Measurements from ENCODE around the gene THNSL1.
"Not testable (repeated sequence)": the region's sequence is repeated elsewhere in the genome, so short reads cannot be mapped to it uniquely, and the experiment has no call there.

THNSL1 gene

DNA sequence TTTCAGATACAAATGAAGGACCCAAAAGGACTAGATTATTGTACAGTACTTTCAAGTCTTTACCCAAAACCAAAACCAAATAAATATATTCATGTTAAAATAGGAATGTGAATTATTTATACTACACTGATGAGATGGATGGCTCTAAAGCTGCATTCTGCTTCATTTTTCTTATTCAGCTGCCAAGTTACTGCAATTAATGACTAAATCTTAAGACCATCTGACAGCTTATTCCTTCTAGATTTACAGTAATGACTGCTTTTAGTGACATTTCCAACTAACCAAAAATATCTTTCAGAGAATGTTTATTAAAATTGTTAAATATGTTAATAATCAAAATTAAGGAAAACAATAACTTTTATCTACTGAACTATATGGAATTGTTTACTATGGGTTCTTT, 21.3 kb upstream of the THNSL1 start:
- Histone ChIP-seq H3K27me3 (ENCODE audit: control insufficient read depth in 1 of 2, insufficient read depth in 2 of 2, low read length in 2 of 2) (no peaks in the 10 kb centered on the region), H3K4me3 (ENCODE audit: low read depth in 1 of 2, low read length in 2 of 2) (no peak overlapping the region), H3K9ac (ENCODE audit: low read depth in 1 of 2, low read length in 2 of 2) (no peak overlapping the region), H3K9me3 (ENCODE audit: control insufficient read depth in 1 of 2, low read length in 2 of 2) (no peaks in the 10 kb centered on the region), H3K4me1 (ENCODE audit: control insufficient read depth in 1 of 2, insufficient read depth in 2 of 2, low read length in 2 of 2) (no peaks in the 10 kb centered on the region), H3K36me3 (ENCODE audit: control insufficient read depth in 1 of 2, insufficient read depth in 2 of 2, low read length in 2 of 2) (no peaks in the 10 kb centered on the region), H3K27ac (ENCODE audit: low read depth, low read length) (no peak overlapping the region)

DNA sequence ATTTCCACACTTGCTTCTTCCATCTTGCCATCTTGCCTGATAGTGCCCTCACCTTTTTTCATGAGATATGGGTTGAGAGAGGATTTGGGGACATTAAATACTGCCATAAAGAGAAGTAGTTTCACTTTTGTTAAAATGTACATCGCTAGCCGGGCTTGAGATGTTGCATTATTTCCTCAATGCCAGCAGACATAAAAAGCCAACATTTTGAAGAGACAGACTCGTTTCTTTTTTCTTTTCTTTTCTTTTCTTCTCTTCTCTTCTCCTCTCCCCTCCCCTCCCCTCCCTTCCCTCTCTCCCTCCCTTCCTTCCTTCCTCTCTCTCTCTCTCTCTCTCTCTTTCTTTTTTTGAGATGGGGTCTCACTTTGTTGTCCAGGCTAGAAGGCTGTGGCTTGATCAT, 18.4 kb upstream of the THNSL1 start:
- Histone ChIP-seq H3K27ac (ENCODE audit: low read depth, low read length) (no peak overlapping the region), H3K27me3 (ENCODE audit: control insufficient read depth in 1 of 2, insufficient read depth in 2 of 2, low read length in 2 of 2) (no peaks in the 10 kb centered on the region), H3K36me3 (ENCODE audit: control insufficient read depth in 1 of 2, insufficient read depth in 2 of 2, low read length in 2 of 2) (no peaks in the 10 kb centered on the region), H3K9me3 (ENCODE audit: control insufficient read depth in 1 of 2, low read length in 2 of 2) (no peaks in the 10 kb centered on the region), H3K4me3 (ENCODE audit: low read depth in 1 of 2, low read length in 2 of 2) (no peak overlapping the region), H3K9ac (ENCODE audit: low read depth in 1 of 2, low read length in 2 of 2) (no peak overlapping the region), H3K4me1 (ENCODE audit: control insufficient read depth in 1 of 2, insufficient read depth in 2 of 2, low read length in 2 of 2) (no peaks in the 10 kb centered on the region)

DNA sequence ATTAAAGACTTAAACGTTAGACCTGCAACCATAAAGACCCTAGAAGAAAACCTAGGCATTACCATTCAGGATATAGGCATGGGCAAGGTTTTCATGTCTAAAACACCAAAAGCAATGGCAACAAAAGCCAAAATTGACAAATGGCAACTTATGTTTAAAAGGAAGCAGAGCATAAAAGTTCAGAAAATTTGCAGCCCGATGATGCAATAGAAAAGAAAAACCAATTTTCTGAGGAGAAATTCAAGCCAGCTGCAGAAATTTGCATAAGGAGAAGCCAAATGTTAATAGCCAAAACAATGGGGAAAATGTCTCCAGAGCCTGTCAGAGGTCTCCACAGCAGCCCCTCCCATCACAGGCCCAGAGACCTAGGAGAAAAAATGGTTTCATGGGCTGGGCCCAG, 4.8 kb upstream of the THNSL1 start:
- not testable (repeated sequence) for H3K27ac ChIP-seq (ENCODE audit: low read depth, low read length); H3K9ac ChIP-seq (ENCODE audit: low read depth in 1 of 2, low read length in 2 of 2); H3K36me3 ChIP-seq (ENCODE audit: control insufficient read depth in 1 of 2, insufficient read depth in 2 of 2, low read length in 2 of 2); H3K27me3 ChIP-seq (ENCODE audit: control insufficient read depth in 1 of 2, insufficient read depth in 2 of 2, low read length in 2 of 2); H3K4me3 ChIP-seq (ENCODE audit: low read depth in 1 of 2, low read length in 2 of 2); H3K9me3 ChIP-seq (ENCODE audit: control insufficient read depth in 1 of 2, low read length in 2 of 2); H3K4me1 ChIP-seq (ENCODE audit: control insufficient read depth in 1 of 2, insufficient read depth in 2 of 2, low read length in 2 of 2)

DNA sequence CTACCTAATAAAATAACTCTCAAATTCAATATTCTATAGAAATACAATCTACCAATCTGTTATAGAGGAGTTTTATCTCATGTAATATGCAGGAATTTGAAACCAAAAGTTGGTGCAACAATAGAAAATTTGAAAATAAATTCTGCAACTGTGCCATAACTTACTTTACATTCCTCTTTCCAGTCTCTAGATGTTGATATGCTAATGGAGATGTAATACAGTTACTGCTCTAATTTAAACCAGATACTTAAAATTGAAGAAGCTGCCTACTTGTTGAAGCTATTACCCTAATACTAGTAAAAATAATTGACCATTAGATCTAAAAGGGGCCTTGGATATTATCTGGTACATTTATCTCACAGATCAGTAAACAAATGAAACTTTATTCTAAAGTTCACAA, 1.8 kb upstream of the THNSL1 start:
- no peak overlapping the region for H3K4me3 ChIP-seq (ENCODE audit: low read depth in 1 of 2, low read length in 2 of 2)
- no peak overlapping the region for H3K9ac ChIP-seq (ENCODE audit: low read depth in 1 of 2, low read length in 2 of 2)
- H3K27me3 ChIP-seq (ENCODE audit: control insufficient read depth in 1 of 2, insufficient read depth in 2 of 2, low read length in 2 of 2), result no peaks in the 10 kb centered on the region
- peaks cover 12 to 14% of the 10 kb centered on the region in 2 donors for H3K4me1 ChIP-seq (ENCODE audit: control insufficient read depth in 1 of 2, insufficient read depth in 2 of 2, low read length in 2 of 2)
- H3K36me3 ChIP-seq (ENCODE audit: control insufficient read depth in 1 of 2, insufficient read depth in 2 of 2, low read length in 2 of 2), result no peaks in the 10 kb centered on the region
- H3K9me3 ChIP-seq (ENCODE audit: control insufficient read depth in 1 of 2, low read length in 2 of 2), result no peaks in the 10 kb centered on the region
- H3K27ac ChIP-seq (ENCODE audit: low read depth, low read length), result no peak overlapping the region

DNA sequence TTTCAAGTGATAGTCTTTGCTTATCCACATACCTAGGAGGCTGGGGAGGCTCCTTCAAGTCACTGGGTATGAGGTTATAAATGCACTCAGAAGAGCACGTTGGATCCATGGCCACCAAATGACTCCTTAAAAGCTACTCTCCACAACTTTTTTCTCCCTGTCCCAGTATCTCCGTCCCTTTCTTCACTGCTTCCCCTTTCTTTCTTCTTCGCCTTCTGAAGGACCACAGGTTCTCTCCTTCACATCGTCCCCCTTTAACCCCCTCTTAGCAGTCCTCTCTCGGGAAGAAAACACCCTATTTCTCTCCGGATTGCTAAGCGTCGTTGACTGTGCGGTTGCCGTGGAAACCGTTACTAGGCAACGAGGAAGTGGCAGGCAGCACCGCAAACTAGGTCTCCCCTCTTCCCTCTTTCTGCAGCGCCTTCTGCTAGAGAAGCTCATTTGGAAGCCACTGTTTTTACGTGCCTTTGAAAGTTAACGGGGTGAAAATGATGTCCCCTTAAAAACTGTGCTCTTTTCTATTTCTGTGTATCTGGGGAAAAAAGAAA, 510 bp upstream of the THNSL1 start, which contains the start of gene ENKUR:
ENKUR (minus strand) TSS at position 331 of the 548 bp plus-strand sequence; CDS start at position 109, 222 bp downstream.
- H3K9ac ChIP-seq (ENCODE audit: low read depth in 1 of 2, low read length in 2 of 2), result peak within 1 kb of the TSS; percentile 67 to 73
- no peaks in the 10 kb centered on the region for H3K27me3 ChIP-seq (ENCODE audit: control insufficient read depth in 1 of 2, insufficient read depth in 2 of 2, low read length in 2 of 2)
- H3K27ac ChIP-seq (ENCODE audit: low read depth, low read length), result peak within 1 kb of the TSS; percentile 89
- no peaks in the 10 kb centered on the region for H3K36me3 ChIP-seq (ENCODE audit: control insufficient read depth in 1 of 2, insufficient read depth in 2 of 2, low read length in 2 of 2)
- H3K4me3 ChIP-seq (ENCODE audit: low read depth in 1 of 2, low read length in 2 of 2), result peak within 1 kb of the TSS; percentile 89 to 91
- H3K9me3 ChIP-seq (ENCODE audit: control insufficient read depth in 1 of 2, low read length in 2 of 2), result no peaks in the 10 kb centered on the region
- H3K4me1 ChIP-seq (ENCODE audit: control insufficient read depth in 1 of 2, insufficient read depth in 2 of 2, low read length in 2 of 2), result peaks cover 12 to 14% of the 10 kb centered on the region in 2 donors

DNA sequence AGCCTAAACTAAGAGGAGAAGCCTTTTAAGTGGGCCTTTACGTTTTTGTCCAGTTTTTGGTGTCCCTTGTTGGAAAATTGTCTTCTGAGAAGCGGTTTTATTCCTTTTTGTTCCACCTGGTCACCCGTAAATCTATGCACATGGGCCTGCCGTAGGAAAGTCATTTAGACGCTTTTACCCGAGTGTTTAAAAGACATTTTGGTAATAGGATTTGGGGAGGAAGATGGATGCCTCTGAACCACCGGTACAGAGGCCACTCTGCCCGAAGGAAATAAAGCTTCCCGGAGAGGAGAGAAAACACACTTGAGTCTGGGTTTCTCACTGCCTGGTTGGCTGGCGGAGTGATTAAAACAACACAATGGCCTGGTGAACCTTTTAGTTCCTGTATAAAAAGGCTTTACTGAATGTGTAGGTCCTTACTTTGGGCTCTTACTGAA, 760 bp downstream of the THNSL1 start:
- H3K9me3 ChIP-seq (ENCODE audit: control insufficient read depth in 1 of 2, low read length in 2 of 2), result no peaks in the 10 kb centered on the region
- H3K27ac ChIP-seq (ENCODE audit: low read depth, low read length), result peak overlapping the region; percentile 89
- H3K27me3 ChIP-seq (ENCODE audit: control insufficient read depth in 1 of 2, insufficient read depth in 2 of 2, low read length in 2 of 2), result no peaks in the 10 kb centered on the region
- no peaks in the 10 kb centered on the region for H3K36me3 ChIP-seq (ENCODE audit: control insufficient read depth in 1 of 2, insufficient read depth in 2 of 2, low read length in 2 of 2)
- H3K4me3 ChIP-seq (ENCODE audit: low read depth in 1 of 2, low read length in 2 of 2), result peak overlapping the region; percentile 89 to 91
- H3K9ac ChIP-seq (ENCODE audit: low read depth in 1 of 2, low read length in 2 of 2), result peak overlapping the region; percentile 67 to 73
- peaks cover 12 to 14% of the 10 kb centered on the region in 2 donors for H3K4me1 ChIP-seq (ENCODE audit: control insufficient read depth in 1 of 2, insufficient read depth in 2 of 2, low read length in 2 of 2)

DNA sequence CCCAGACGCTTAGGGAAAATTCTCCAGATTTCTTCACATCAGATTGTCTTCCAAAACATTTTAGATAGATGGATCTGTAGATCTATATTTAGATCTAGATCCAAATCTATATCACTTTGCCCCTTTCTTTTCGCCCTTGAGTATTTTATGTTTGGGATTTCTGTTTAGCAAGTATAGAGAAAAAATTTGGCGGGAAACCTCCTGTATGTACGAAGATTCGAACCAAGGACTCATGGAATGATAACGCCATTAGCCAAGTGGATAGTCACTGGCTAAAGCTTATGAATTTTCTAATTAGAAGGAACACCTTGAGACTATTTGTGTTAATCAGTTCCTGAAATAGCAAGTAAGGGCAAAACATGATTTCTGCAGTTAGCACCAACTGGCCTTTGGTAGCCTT, 1.2 kb downstream of the THNSL1 start:
- Histone ChIP-seq H3K27ac (ENCODE audit: low read depth, low read length) (no peak overlapping the region), H3K36me3 (ENCODE audit: control insufficient read depth in 1 of 2, insufficient read depth in 2 of 2, low read length in 2 of 2) (no peaks in the 10 kb centered on the region), H3K4me1 (ENCODE audit: control insufficient read depth in 1 of 2, insufficient read depth in 2 of 2, low read length in 2 of 2) (peaks cover 12 to 14% of the 10 kb centered on the region in 2 donors), H3K27me3 (ENCODE audit: control insufficient read depth in 1 of 2, insufficient read depth in 2 of 2, low read length in 2 of 2) (no peaks in the 10 kb centered on the region), H3K9me3 (ENCODE audit: control insufficient read depth in 1 of 2, low read length in 2 of 2) (no peaks in the 10 kb centered on the region), H3K9ac (ENCODE audit: low read depth in 1 of 2, low read length in 2 of 2) (peak overlapping the region; percentile 67 to 73), H3K4me3 (ENCODE audit: low read depth in 1 of 2, low read length in 2 of 2) (peak overlapping the region; percentile 89 to 91)

DNA sequence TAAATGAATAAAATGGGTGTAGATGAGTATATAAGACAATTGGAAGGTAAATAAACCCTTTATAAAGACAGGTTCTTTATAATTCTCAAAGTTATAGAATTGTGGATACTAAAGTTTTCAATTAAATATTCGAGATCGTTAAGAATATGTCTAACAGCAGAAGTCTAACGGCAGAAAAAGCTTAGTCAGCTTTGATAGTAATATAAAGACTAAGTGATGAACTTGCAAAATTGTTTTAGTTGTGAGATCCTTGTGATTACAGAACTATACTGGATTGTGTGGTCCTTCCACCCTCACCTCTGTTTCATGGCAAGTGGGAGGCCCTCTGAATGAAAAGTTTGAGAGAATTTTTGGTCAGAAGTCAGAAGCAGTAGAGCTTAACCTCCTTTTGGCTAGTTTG, 2.3 kb downstream of the THNSL1 start:
- Histone ChIP-seq H3K9ac (ENCODE audit: low read depth in 1 of 2, low read length in 2 of 2) (no peak overlapping the region), H3K27ac (ENCODE audit: low read depth, low read length) (no peak overlapping the region), H3K36me3 (ENCODE audit: control insufficient read depth in 1 of 2, insufficient read depth in 2 of 2, low read length in 2 of 2) (no peaks in the 10 kb centered on the region), H3K4me3 (ENCODE audit: low read depth in 1 of 2, low read length in 2 of 2) (no peak overlapping the region), H3K27me3 (ENCODE audit: control insufficient read depth in 1 of 2, insufficient read depth in 2 of 2, low read length in 2 of 2) (no peaks in the 10 kb centered on the region), H3K4me1 (ENCODE audit: control insufficient read depth in 1 of 2, insufficient read depth in 2 of 2, low read length in 2 of 2) (peaks cover 12 to 14% of the 10 kb centered on the region in 2 donors), H3K9me3 (ENCODE audit: control insufficient read depth in 1 of 2, low read length in 2 of 2) (no peaks in the 10 kb centered on the region)

DNA sequence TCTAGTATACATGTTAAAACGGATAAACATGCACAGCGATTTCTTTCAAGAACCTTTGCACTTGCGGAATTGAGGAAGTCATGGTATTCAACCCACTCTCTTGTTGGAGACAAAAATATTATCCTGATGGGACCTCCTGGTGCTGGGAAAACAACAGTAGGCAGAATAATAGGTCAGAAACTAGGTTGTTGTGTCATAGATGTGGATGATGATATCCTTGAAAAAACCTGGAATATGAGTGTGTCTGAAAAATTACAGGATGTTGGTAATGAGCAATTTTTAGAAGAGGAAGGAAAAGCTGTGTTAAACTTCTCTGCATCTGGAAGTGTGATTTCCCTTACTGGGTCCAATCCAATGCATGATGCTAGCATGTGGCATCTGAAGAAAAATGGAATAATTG, 6.9 kb downstream of the THNSL1 start:
- peaks cover 0 to under 1% of the 10 kb centered on the region in 2 donors for H3K4me1 ChIP-seq (ENCODE audit: control insufficient read depth in 1 of 2, insufficient read depth in 2 of 2, low read length in 2 of 2)
- no peak overlapping the region for H3K9ac ChIP-seq (ENCODE audit: low read depth in 1 of 2, low read length in 2 of 2)
- no peak overlapping the region for H3K27ac ChIP-seq (ENCODE audit: low read depth, low read length)
- H3K4me3 ChIP-seq (ENCODE audit: low read depth in 1 of 2, low read length in 2 of 2), result no peak overlapping the region
- no peaks in the 10 kb centered on the region for H3K9me3 ChIP-seq (ENCODE audit: control insufficient read depth in 1 of 2, low read length in 2 of 2)
- H3K27me3 ChIP-seq (ENCODE audit: control insufficient read depth in 1 of 2, insufficient read depth in 2 of 2, low read length in 2 of 2), result no peaks in the 10 kb centered on the region
- H3K36me3 ChIP-seq (ENCODE audit: control insufficient read depth in 1 of 2, insufficient read depth in 2 of 2, low read length in 2 of 2), result no peaks in the 10 kb centered on the region

DNA sequence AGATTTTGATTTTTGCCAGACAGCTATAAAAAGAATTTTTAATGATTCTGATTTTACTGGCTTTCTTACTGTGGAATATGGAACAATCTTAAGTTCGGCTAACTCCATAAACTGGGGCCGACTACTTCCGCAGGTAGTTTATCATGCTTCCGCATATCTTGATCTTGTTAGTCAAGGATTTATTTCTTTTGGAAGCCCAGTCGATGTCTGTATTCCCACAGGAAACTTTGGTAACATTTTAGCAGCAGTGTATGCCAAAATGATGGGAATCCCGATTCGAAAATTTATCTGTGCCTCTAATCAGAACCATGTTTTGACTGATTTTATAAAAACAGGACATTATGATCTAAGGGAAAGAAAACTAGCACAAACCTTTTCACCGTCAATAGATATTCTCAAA, 8.1 kb downstream of the THNSL1 start:
- Histone ChIP-seq H3K9ac (ENCODE audit: low read depth in 1 of 2, low read length in 2 of 2) (no peak overlapping the region), H3K27ac (ENCODE audit: low read depth, low read length) (no peak overlapping the region), H3K4me1 (ENCODE audit: control insufficient read depth in 1 of 2, insufficient read depth in 2 of 2, low read length in 2 of 2) (no peaks in the 10 kb centered on the region), H3K27me3 (ENCODE audit: control insufficient read depth in 1 of 2, insufficient read depth in 2 of 2, low read length in 2 of 2) (no peaks in the 10 kb centered on the region), H3K9me3 (ENCODE audit: control insufficient read depth in 1 of 2, low read length in 2 of 2) (no peaks in the 10 kb centered on the region), H3K36me3 (ENCODE audit: control insufficient read depth in 1 of 2, insufficient read depth in 2 of 2, low read length in 2 of 2) (no peaks in the 10 kb centered on the region), H3K4me3 (ENCODE audit: low read depth in 1 of 2, low read length in 2 of 2) (no peak overlapping the region)

DNA sequence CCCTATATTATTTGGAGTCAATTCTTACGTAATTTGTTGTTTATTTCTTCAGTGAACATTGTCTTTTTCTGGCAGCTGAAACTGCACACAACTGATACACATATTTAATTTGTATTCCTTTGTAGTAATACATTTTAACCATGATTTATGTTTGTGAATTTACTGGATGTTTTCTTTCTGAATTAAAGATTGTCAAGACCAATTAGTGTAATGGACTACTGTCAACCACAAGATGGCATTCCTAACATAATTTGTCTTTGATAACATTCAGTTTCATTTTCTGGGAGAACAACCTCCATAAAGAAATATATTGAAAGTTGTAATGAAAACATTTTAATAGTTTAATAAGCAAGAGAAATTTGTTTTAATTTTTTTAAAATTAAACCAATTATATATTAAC, 10.1 kb downstream of the THNSL1 start:
- H3K36me3 ChIP-seq (ENCODE audit: control insufficient read depth in 1 of 2, insufficient read depth in 2 of 2, low read length in 2 of 2), result no peaks in the 10 kb centered on the region

More for the DNA sequence above, 10.1 kb downstream of the THNSL1 start:
- Histone ChIP-seq H3K4me1 (ENCODE audit: control insufficient read depth in 1 of 2, insufficient read depth in 2 of 2, low read length in 2 of 2) (no peaks in the 10 kb centered on the region), H3K4me3 (ENCODE audit: low read depth in 1 of 2, low read length in 2 of 2) (no peak overlapping the region), H3K27me3 (ENCODE audit: control insufficient read depth in 1 of 2, insufficient read depth in 2 of 2, low read length in 2 of 2) (no peaks in the 10 kb centered on the region), H3K9me3 (ENCODE audit: control insufficient read depth in 1 of 2, low read length in 2 of 2) (peaks cover 0 to 2% of the 10 kb centered on the region in 2 donors), H3K27ac (ENCODE audit: low read depth, low read length) (no peak overlapping the region), H3K9ac (ENCODE audit: low read depth in 1 of 2, low read length in 2 of 2) (no peak overlapping the region)

All from duodenal mucosa (tissue), 2 donors.